Astrocyte of the spinal cord (primary cell): ENCODE data around the gene PSORS1C1.

Experiments
- DNase-seq: peaks from one replicate; pipeline ENCODE4 v3.0.0; 2011; ENCODE audit warnings: low read depth, low spot score
- H3K4me3 ChIP-seq: 2 replicates; pipeline ENCODE4 v1.5.1; 2011; ENCODE audit warnings: low read depth, mild to moderate bottlenecking, low read length, moderate library complexity
- CTCF ChIP-seq: IDR thresholded peaks from 2 replicates; pipeline ENCODE4 v1.5.1; 2012; ENCODE audit warnings: low read depth, mild to moderate bottlenecking, low read length, inconsistent platforms
- in situ Hi-C: cut with HindIII; loops from 2 replicates; pipeline ENCODE4 v1.10.0; 2017; ENCODE audit warnings: low sequenced_read_pairs

PSORS1C1 gene

GRCh38 chr6:31170600-31170881 lies 55.9 kb downstream of the PSORS1C1 start, which contains the start of gene POU5F1:
Gene POU5F1, minus strand, starts transcription at chr6:31170682. Its CDS starts 62 bp downstream, at chr6:31170620.
- in situ Hi-C loops = no loop called here

DNA sequence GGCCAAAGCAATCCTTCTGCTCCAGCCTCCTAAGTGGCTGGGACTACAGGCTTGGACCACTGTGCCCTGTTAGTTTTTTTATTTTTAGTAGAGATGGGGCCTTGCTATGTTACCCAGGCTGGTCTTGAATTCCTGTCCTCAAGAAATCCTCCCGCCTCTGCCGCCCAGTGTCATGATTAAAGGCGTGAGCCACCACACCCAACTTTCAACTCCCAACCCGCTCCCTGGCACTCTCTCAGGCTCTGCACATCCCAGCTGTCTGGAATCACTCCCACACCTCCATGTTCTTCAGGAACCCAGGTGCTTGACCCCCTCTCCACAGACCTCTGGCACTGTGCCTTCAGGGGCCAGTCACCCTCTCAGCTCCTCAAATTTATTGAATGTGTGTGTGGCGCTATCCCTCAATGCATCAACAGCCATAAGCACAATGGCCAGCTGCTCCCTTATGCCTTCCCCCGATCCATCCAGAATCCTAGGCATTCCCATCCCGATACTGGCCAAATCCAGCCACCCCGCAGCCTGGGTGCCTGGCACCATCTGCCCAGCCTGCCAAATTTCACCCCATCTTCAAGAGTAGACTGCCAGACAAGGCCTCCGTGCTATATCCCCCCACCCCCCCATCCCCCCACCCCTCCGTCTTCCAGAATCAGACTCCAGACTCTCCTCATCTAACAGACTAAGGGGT lies 56.5 kb downstream of the PSORS1C1 start:
- TF ChIP-seq CTCF = no peak
- in situ Hi-C loops = no loop called here
- H3K4me3 ChIP-seq = no peak overlapping the region
- DNase-seq = no peak

More at GRCh38 chr6:31170600-31170881, 55.9 kb downstream of the PSORS1C1 start, which contains the start of gene POU5F1:
- TF ChIP-seq CTCF = no peak
- no peak for DNase-seq
- no peak within 1 kb of the TSS for H3K4me3 ChIP-seq

DNA sequence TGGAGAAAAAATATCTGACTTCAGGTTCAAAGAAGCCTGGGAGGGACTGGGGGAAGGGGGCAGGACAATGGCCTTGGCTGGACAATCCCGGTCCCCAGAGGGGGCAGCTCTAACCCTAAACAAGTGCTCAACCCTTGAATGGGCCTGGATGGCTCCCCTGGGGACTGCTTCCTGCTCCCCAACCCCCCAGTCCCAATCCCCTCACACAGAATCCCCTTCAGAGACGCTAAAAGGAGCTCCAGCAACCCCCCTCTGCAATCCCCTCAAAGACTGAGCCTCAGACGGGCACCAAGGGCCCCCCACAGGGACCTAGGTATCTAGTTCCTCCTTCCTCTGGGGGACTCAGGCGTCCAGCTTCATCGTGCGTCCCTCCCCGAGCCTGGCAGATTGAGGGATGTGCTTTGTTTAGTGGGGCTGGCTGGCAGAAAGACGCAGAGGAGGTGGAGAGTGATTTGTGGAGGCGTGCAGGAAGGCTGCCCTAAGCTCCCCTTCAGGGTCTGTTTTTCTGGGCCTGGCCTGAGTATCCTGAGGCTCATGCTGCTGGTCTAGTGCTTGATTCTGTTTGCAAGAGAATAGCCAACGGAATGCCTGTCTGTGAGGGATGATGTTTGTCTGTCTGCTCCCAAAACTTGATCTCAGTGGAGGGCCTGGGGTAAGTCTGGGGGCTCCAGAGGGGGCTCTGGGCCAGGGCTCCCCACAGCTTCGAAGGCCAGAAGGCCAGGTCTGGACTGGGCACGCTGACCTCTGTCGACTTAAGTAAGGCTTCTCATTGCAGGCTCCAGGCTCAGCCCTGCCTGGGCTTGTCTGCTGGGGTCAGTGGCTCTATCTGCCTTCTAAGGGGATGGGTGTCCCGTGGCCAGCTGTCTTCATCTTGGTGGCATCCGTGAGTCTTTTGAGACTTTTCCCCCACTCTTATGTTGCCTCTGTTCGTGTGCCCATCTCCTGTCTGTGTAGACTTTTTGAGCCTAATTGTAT lies 57.6 kb downstream of the PSORS1C1 start:
- no peak overlapping the region for H3K4me3 ChIP-seq
- in situ Hi-C loops = no loop called here
- DNase-seq = no peak
- TF ChIP-seq CTCF = no peak

DNA sequence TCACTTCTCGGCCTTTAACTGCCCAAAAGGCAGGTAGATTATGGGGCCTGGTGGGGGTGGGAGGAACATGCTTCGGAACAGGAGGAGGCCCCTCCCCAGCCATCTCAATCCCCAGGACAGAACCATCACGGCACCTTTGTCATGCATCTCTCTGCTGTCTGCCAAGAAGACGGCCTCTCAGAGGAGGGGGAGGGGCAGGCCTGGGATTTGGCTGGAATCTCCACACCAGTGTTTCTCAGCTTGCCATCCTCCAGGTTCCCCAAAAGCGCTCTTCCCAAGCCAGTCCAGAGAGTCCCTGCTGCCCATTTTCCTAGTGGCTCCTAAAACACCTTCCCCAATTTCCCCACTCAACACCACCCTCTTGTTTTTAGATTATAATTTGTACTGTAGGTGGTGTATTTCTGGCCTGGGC lies 58.4 kb downstream of the PSORS1C1 start:
- TF ChIP-seq CTCF = no peak
- DNase-seq = no peak
- in situ Hi-C loops = no loop called here
- no peak overlapping the region for H3K4me3 ChIP-seq

- H3K4me3 ChIP-seq = no peak overlapping the region
- no peak for DNase-seq
- in situ Hi-C loops = no loop called here
- no peak for TF ChIP-seq CTCF
Measured at GRCh38 chr6:31173406-31173805, 58.8 kb downstream of the PSORS1C1 start.

DNA sequence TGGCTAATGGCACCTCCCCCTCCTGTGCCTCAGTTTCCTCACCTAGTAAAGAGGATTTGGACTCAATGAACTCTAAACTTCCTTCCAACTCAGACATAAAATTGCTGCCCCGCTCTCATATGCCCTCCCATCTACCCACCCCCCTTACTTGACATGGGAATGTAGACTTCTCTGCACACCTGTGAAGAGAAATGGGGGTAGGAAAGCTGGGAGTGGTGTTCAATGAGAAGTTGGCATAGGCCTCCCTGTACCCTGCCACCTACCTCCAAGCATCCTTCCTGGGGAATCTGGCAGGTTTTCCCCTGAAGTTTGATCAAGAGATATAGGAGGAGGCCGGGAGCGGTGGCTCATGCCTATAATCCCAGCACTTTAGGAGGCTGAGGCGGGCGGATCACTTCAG lies 59.8 kb downstream of the PSORS1C1 start:
- in situ Hi-C loops = no loop called here
- TF ChIP-seq CTCF = no peak
- no peak overlapping the region for H3K4me3 ChIP-seq
- DNase-seq = no peak
